ENCODE measurements around the gene CST1. TPM values are rescaled to one million over a fixed set of nuclear protein-coding genes. Genes with fewer than 3 reads are reported as not detected.

The CST1 gene
- total RNA-seq, 2 experiments from 2014 or later, result not detected

- Histone ChIP-seq H3K36me3 (ENCODE audit: insufficient read depth, low read length) (no peaks in the 10 kb centered on the region), H3K27me3 (ENCODE audit: control insufficient read depth in 1 of 2, insufficient read depth in 2 of 2, low read length in 2 of 2) (no peaks in the 10 kb centered on the region), H3K4me3 (ENCODE audit: low read length) (no peak overlapping the region), H3K27ac (ENCODE audit: low read depth in 1 of 2, low read length in 2 of 2) (no peak overlapping the region), H3K9me3 (ENCODE audit: control insufficient read depth in 1 of 2, insufficient read depth in 1 of 2, low read length in 2 of 2) (no peaks in the 10 kb centered on the region), H3K4me1 (ENCODE audit: insufficient read depth, low read length) (no peaks in the 10 kb centered on the region)
- ATAC-seq (ENCODE audit: poor library complexity), result no peak
- ChIA-PET CTCF (no interaction called here), POLR2A (no interaction called here)
- DNase-seq, result no peak
- H3K27ac Mint-ChIP-seq, result no peak overlapping the region
- no peaks in the 10 kb centered on the region for H3K36me3 Mint-ChIP-seq (ENCODE audit: low read depth)
- H3K4me3 Mint-ChIP-seq, result no peak overlapping the region
- H3K27me3 Mint-ChIP-seq, result peaks cover 16% of the 10 kb centered on the region
- H3K4me1 Mint-ChIP-seq (ENCODE audit: low read depth), result no peaks in the 10 kb centered on the region
- H3K9me3 Mint-ChIP-seq, result no peaks in the 10 kb centered on the region
- TF ChIP-seq, protein P1, sequence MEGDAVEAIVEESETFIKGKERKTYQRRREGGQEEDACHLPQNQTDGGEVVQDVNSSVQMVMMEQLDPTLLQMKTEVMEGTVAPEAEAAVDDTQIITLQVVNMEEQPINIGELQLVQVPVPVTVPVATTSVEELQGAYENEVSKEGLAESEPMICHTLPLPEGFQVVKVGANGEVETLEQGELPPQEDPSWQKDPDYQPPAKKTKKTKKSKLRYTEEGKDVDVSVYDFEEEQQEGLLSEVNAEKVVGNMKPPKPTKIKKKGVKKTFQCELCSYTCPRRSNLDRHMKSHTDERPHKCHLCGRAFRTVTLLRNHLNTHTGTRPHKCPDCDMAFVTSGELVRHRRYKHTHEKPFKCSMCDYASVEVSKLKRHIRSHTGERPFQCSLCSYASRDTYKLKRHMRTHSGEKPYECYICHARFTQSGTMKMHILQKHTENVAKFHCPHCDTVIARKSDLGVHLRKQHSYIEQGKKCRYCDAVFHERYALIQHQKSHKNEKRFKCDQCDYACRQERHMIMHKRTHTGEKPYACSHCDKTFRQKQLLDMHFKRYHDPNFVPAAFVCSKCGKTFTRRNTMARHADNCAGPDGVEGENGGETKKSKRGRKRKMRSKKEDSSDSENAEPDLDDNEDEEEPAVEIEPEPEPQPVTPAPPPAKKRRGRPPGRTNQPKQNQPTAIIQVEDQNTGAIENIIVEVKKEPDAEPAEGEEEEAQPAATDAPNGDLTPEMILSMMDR (IDR thresholded peaks at IDR 0.05), result no peak
- intact Hi-C loops (cut with DNase I, micrococcal nuclease), result no loop called here
Observed at GRCh38 chr20:23697947-23698346, 52.8 kb downstream of the CST1 start.

Other genes with a start within 250 kb of the CST1 start
- not detected for gene CST9L, start 182.5 kb downstream of the CST1 start, total RNA-seq
- gene CST9, start 145.0 kb downstream of the CST1 start, total RNA-seq, result not detected
- 10 to 100 TPM; 21.8 to 24.2 TPM for gene CST3, start 113.0 kb downstream of the CST1 start, total RNA-seq
- gene CST4, start 61.9 kb downstream of the CST1 start, total RNA-seq, result not detected
- not detected for gene CST2, start 75.8 kb upstream of the CST1 start, total RNA-seq
- not detected for gene CST5, start 128.8 kb upstream of the CST1 start, total RNA-seq
- gene GGTLC1, start 237.8 kb upstream of the CST1 start, total RNA-seq, result not detected